A549 (cell line): ENCODE results near the gene FHIT.

Source experiments
- BHLHE40 ChIP-seq: IDR thresholded peaks from 2 replicates; pipeline ENCODE4 v1.6.1; 2012; ENCODE audit warnings: low read depth, low read length, inconsistent platforms
- CEBPB ChIP-seq, 2 experiments: fragments of >200 bp in 1 of 2; sonication (Bioruptor Twin) in 1 of 2; formaldehyde crosslinking in 1 of 2; IDR thresholded peaks; 2 replicates each; pipeline ENCODE4 v1.6.1; 2012 to 2016
- CTCF ChIP-seq: fragments of >200 bp; sonication (Bioruptor Twin); formaldehyde crosslinking; IDR thresholded peaks from 3 replicates; pipeline ENCODE4 v1.5.1; 2016
- EP300 ChIP-seq, 2 experiments: fragments of >200 bp; sonication (Bioruptor Twin); formaldehyde crosslinking; IDR thresholded peaks; 2 replicates in 1 of 2; 3 replicates in 1 of 2; pipeline ENCODE4 v1.6.1; 2016 to 2017
- FOSL2 ChIP-seq, 2 experiments: fragments of 450-650 bp in 1 of 2; fragments of >200 bp in 1 of 2; sonication (Bioruptor Twin) in 1 of 2; formaldehyde crosslinking; IDR thresholded peaks; 2 replicates each; pipeline versions ENCODE4 v1.5.0 to v1.6.1; 2016 to 2020; ENCODE audit warnings: mild to moderate bottlenecking in 1 of 2, moderate library complexity in 1 of 2
- HEYL ChIP-seq: fragments of 250-450 bp; sonication (Bioruptor Pico); IDR thresholded peaks from 2 replicates; pipeline ENCODE4 v1.8.0; 2021; ENCODE audit warnings: mild to moderate bottlenecking, moderate library complexity
- KDM5A ChIP-seq: fragments of 200-600 bp; sonication (generic); IDR thresholded peaks from 2 replicates; pipeline ENCODE4 v1.6.1; 2016; ENCODE audit warnings: antibody characterized with exemption, mild to moderate bottlenecking
- NFE2L2 ChIP-seq: fragments of 150-350 bp; conservative IDR thresholded peaks from 2 replicates; pipeline ENCODE4 v1.6.1; 2014; ENCODE audit warnings: low read length
- POLR2A ChIP-seq: IDR thresholded peaks from 2 replicates; pipeline ENCODE4 v1.6.1; 2012; ENCODE audit warnings: mild to moderate bottlenecking, low read length
- RAD21 ChIP-seq, 2 experiments: fragments of >200 bp in 1 of 2; sonication (Bioruptor Twin) in 1 of 2; formaldehyde crosslinking in 1 of 2; IDR thresholded peaks in 1 of 2; conservative IDR thresholded peaks in 1 of 2; 2 replicates in 1 of 2; 3 replicates in 1 of 2; pipeline ENCODE4 v1.6.1; 2012 to 2018; ENCODE audit warnings: inconsistent platforms in 1 of 2
- RFX5 ChIP-seq: fragments of 450-650 bp; IDR thresholded peaks from 2 replicates; pipeline ENCODE4 v1.7.1; 2014; ENCODE audit warnings: antibody characterized with exemption, mild to moderate bottlenecking, moderate library complexity
- SMC3 ChIP-seq: fragments of >200 bp; sonication (Bioruptor Twin); formaldehyde crosslinking; IDR thresholded peaks from 3 replicates; pipeline ENCODE4 v1.6.1; 2018; ENCODE audit warnings: inconsistent platforms
- TP53 ChIP-seq: fragments of 250-450 bp; sonication (Bioruptor Pico); IDR thresholded peaks from 2 replicates; pipeline ENCODE4 v1.5.0; 2021; ENCODE audit warnings: mild to moderate bottlenecking, moderate library complexity

- TF ChIP-seq KDM5A (no peak), POLR2A (no peak), CTCF (no peak), HEYL (no peak), EP300 (IDR thresholded peaks at IDR 0.05) (no peak), TP53 (no peak), SMC3 (no peak), BHLHE40 (no peak), RAD21 (conservative IDR thresholded peaks at IDR 0.05 in 1 of 2, IDR thresholded peaks at IDR 0.05 in 1 of 2) (no peak), FOSL2 (IDR thresholded peaks at IDR 0.05) (no peak), FOSL2 (CRISPR knock-in tag; IDR thresholded peaks at IDR 0.05) (no peak), RFX5 (no peak), CEBPB (IDR thresholded peaks at IDR 0.05) (no peak), NFE2L2 (no peak)
Measured at GRCh38 chr3:60610441-60611112, 640.7 kb downstream of the FHIT start.
